ENCODE results near the gene IL16.

The IL16 gene

DNA sequence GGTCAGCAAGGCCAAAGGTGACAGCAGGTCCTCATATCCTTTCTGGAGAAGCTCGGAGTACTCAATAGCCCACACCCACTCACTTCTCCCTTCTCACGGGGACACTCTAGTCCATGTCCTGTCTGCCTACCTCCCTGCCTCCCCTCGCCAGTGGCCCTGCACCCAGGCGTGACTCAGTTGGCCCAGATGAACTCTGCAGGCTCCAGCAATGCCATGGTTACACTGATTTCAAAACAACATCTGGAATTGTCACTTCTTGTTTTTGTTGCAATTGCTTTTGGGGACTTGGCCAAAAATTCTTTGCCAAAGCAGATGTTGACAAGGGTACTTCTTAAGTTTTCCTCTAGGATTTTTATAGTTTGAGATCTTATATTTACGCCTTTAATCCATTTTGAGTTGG lies 13.0 kb downstream of the IL16 start:
- no peak for DNase-seq

DNA sequence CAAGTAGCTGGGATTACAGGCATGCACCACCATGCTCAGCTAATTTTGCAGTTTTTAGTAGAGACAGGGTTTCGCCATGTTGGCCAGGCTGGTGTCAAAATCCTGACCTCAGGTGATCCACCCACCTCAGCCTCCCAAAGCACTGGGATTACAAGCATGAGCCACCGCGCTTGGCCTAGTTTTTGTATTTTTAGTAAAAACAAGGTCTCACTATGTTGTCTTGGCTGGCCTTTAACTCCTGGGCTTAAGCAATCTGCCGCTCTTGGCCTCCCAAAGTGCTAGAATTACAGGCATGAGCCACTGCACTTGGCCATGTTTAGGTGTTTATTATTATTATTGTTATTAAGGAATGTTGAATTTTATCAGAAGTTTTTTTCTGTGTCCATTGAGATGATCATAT lies 14.7 kb downstream of the IL16 start:
- DNase-seq, result no peak

DNA sequence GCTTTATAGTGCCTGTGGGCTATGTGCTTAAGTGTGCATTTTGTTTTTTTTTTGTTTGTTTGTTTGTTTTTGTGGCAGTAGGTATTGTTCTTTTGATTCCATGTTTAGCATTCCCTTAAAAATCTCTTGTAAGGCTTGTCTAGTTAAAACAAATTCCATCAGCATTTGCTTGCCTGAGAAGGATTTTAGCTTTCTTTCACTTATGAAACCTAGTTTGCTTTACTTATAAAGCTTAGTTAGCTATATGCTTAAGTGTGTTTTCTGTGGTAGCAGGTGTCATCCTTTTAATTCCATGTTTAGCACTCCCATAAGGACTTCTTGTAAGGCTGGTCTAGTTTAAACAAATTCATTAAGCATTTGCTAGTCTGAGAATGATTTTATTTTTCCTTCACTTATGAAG lies 17.3 kb downstream of the IL16 start:
- no peak for DNase-seq

DNA sequence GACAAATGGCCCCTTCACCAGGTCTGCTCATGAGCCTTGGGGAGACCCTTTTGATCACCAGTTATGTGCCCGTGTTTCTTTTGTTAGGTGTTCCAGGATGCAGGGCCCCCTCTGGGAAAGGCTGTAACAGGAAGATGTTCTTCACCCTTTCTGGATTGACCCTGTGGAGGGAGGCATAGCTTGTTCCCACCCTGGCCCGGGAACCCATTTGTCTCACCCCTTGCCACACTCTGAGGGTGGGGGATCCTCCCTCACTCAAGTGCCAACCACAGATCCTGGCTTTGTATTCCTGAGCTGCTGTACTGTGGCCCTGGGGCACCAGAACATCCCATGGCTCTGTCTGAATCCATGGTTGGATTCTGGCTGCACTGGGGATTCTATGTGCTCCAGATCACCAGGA lies 18.9 kb downstream of the IL16 start:
- DNase-seq, result no peak

DNA sequence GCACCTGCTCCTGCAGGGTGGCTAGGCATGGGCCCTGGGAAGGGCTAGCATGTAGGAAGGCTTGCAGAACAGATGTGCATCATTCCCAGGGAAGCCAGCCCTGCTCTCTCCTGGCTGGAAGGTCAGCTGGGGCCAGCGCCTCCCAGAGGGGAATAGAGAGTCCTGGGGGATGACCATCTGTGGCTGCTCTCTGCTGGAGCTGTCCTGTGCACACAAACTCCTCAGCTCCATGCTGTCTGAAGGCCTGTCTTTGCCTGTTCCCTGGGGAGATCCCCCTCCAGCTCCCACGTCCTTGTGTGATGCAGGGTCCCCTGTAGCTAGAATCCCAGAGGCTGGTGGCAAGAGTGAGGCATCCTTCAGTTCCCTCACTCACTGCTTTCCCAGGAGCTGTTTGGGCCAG lies 19.3 kb downstream of the IL16 start:
- no peak for DNase-seq

DNA sequence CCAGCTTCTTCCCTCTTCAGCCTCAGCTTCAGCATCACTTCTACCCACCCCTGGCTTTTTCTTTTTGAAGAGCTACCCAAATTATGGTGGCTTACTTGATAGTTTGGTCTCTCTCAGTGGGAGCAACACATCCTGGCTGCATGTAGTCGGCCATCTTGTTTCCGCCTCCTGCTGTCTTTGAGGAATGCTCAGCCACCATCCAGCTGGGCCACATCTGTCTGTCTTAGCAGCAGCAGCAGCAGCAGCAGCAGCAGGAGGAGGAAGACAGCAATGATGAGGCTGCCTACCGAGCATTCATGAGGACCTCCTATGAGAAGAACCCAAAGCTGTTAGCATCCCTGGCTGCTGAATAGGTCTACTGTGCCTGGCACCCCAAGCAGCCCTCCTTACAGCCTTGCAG lies 19.7 kb downstream of the IL16 start:
- DNase-seq, result no peak

DNA sequence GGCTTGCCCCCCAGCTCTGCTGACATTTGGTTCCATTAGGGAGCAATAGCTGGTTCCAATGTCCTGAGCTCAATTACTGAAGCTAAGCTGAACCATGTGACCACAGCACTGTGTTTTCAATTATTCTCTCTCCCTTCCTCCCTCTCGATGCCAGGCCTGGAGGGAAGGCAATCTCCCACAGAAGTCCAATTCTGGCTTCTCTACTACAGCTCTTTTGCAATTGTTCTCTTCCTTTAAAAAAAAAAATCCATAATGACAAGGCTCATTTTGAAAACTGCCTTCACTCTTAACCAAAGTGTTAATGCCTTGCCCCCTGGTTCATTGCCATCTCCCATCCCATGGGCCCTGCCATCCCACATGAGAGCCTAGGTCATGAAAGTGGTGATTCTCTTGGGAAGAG lies 24.8 kb downstream of the IL16 start:
- DNase-seq, result no peak

DNA sequence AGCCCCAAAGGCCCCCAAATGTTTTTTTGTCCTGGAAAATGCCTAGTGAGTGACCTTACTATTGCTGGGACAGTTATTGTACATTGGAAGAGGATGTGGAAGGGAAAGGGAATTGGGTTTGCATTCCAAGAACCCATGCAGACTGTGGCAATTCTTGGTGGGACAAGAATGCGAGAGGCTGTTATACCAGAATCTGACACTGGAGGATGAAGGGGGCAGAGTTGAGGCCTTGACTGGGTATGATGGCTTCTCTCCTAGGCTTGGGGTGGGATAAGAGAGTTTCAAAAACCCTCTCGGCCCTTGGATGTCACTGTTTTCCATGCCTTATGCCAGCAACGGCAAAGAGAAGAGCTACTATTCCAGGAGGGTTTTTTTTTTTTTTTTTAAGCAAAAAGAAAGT lies 25.3 kb downstream of the IL16 start:
- DNase-seq, result no peak

DNA sequence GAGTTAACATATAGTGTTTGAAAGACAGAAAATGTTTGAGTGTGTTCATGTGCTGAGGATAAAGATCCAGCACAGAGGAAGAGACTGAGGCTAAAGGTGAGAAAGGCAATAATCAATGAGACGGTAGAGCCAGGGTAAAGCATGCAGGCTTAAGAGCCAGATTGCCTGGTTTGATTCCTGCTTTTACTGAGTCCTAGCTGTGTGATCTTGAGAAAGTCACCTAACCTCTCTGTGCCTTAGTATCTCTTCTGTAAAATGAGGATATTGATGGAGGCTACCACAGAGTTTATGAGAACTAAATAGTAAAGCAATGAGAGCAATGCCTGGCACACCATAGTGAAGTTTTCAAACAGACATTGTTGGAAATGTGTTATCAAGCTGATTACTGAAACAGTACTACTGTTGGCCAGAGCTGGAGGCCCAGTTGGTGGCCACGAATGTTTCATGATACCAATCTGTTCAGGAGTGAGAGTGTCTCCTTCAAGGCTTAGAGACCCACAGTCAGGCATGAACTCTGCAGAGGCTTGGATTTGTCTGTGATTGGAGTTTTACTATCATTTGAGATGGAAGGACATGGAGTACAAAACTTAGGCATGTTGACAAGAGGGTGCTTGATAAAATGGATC lies 26.8 kb downstream of the IL16 start:
- no peak for DNase-seq

DNA sequence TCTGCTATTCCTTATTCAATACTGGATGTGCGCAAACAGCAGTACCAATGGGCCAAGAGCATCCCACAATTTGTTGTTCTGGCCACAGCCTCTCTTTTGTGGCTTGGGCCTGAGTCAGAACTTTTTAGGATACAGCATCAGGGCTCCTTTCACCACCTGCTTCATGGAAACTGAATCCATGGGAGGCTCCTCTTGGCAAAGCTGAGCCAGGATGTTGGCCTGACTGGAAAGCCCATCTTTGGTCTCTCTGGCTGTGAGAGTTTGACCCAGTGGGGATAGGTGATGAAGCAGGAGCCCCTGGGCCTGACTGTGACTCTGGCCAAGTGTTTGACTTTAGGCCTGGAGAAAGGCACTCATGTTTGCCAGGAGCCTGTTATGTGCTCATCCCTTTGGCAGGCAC lies 27.6 kb downstream of the IL16 start:
- no peak for DNase-seq

DNA sequence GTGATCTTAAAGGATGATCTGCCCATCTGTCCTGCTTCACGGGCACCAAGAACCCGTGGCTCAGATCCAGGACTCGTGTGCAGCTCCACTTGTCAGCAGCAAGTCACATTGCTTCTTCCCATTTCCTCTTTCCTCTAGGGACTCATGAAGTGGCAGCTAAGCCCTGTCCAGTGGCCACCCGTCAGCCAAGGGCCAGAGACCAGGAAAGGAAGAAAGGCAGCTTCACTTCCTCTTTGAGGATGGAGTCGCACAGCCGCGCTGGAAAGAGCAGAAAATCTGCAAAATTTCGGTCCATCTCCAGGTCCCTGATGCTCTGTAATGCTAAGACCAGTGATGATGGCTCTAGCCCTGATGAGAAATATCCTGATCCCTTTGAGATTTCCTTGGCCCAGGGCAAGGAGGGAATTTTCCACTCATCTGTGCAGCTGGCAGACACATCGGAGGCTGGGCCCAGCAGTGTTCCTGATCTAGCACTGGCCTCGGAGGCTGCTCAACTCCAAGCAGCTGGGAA lies 28.5 kb downstream of the IL16 start:
- no peak for DNase-seq

DNA sequence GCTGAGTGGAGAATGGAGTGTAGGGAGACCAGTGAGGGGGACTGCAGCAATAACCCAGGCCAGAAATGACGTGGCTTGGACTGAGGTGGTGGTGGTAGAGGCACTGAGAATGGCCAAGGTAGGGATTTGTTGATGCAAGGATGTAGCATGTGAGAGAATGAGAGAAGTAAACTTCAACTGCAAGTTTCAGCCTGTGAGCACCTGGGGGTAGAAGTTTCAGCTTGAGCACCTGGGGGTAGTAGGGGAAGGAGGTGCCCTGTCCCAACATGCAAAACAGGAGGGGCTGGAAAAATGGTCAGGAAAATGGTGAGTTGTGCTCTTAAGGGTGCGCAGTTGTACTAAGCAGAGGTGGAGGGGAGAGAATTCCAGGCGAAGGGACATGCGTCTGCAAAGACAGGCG lies 31.0 kb downstream of the IL16 start:
- no peak for DNase-seq

DNA sequence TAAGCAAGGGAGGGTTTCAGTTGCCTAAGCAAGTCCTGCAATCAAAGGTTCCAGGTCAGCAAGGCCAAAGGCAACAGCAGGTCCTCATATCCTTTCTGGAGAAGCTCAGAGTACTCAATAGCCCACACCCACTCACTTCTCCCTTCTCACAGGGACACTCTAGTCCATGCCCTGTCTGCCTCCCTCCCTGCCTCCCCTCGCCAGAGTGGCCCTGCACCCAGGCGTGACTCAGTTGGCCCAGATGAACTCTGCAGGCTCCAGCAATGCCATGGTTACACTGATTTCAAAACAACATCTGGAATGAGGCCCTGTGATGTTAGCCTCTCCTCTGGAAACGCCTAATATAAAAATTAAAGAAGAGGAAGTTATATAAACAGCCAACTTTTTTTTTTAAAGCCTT lies 32.9 kb downstream of the IL16 start:
- DNase-seq, result no peak

DNA sequence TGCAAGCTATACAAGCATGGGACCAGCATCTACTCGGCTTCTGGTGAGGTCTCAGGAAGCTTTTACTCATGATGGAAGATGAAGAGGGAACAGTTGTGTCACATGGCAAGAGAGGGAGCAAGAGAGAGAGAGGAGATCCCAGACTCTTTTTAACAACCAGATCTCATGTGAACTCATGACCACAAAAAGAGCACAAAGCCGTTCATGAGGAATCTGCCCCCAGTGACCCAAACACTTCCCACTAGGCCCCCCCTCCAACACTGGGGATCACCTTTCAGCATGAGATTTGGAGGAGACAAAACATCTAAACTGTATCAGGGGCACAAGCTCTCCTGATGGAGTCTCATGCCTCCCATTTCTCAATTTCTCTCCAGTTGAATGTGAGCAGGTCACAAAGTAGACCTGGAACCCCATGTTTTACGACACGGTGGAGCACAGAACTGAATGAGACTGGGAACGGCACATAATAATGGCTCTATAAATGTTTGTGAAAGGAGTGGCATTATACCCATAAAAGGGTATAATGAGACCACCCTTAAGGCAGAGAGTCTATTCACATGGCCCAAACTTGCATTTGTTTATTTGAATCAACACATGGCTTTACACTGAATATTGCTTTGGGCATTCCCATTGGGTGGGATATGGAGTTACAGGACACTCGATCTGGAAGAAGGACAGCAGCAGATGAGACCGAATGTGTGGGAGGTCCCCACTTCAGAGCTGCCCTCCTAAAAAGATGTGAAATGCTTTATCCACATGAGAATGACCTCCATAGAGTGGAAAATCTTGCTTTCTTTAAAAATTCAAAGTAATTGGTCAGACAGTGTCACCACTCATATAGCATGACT lies 38.8 kb downstream of the IL16 start:
- no peak for DNase-seq

DNA sequence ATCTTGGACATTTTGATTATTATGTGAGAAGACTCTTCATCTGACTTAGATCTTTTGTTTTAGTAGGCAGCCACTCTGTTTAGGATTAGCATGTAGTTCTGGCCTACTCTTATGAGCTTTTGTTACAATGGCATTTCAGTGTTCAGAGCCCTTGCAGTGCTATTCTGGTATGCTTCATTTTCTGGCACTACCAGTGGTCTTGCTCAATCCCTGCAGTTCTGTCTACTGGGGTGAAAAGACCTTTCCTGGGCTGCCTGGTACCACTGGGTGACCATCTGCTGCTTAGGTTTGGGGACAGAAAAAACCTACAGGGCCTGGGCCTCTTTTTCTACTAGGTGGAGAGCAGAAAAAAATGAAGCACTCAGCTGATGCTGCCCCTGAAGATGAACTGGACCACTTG lies 42.5 kb downstream of the IL16 start:
- no peak for DNase-seq

DNA sequence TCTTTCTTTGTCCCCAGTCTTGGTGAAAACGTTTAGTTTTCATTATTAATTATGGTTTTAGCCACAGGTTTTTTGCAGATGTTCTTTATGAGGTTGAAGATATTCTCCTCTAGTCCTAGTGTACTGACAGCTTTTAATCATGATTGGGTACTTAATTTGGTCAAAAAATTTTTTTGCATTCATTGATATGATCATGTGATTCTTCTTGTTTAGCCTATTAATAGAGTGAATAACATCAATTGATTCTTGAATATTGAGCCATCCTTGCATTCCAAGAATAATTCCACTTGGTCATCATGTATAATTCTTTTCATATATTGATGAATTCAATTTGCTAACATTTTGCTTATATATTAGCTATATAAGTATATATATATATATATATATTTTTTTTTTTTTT lies 46.1 kb downstream of the IL16 start:
- no peak for DNase-seq

DNA sequence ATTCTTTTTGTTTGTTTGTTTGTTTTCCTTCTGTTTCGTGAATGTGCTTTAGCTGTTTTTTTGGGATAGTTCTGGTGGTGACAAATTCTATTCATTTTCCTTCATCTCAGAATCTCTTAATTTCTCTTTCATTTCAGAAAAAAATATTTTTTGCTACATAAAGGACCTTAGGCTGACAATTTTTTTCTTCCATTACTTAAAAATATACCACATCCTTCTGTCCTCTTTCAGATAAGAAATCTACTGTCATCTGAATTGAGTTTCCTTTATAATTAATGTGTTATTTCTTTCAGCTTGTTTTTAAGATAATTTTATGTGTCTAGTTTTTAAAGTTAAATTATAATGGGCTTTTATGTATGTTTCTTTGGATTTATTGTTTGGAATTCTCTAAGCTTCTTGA lies 47.6 kb downstream of the IL16 start:
- DNase-seq, result no peak

DNA sequence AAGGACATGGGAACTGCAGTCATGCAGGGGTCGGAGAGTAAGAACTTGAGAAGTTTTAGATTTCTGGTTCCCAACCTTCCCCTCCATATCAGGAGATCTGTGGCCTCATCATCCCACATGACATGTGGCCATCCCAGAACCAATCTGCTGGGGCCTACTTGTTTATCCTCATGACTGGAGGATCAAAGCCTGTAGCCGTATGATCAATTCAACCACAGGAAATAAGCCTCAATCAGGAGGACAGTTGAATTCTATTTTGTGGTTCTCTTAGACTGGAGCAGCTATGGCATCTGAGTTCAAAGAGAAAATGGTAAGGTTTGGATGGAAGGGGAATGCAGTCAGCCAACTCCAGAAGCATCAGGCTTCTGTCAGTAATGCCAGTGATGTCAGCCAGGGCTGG lies 57.2 kb downstream of the IL16 start:
- DNase-seq, result no peak

DNA sequence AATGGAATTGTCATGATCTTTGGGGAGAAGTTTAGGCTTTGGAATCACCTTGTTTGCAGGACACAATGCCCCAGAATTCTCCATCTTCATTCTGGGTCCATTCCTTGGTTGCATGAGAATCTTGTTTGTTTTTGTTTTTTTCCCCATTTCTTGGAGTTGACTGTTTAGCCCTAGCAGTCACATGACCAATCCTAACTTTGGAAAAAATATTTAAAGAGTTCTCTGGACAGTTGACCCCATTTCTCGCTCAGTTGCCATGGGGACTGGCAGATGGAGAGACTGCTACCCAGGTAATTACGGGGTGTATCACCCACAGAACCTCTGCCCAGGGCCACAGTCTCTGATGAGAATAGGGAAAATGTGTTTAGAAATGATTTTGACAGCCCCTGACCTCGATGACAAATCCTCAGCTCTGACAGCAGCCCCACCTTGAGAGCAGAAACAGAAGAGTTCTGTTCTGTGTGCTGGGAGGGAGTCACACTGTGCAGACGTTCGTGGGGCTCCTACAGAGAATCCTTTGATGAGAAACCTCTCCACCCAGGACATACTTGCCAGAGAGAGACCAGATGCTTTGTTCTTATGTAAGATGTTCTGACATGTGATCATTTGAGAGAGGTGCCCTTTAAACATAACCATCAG lies 57.7 kb downstream of the IL16 start:
- no peak for DNase-seq

DNA sequence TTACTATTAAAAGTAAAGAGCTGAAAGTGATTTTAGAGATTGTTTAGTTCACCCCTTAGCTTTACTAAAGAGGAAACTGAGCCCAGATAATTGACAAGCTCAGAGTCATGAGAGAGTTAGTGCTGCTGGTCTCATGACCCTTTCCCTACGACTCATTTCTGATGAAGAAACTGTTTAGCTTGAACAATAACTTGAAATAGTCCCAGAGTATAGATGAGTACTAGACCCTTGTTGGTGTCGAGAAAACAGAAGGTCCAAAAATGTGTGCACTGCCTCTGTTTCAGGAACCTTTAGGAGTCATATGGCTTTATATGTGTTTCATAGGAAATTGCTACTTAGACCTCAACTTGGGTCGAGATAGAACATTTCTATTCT lies 58.2 kb downstream of the IL16 start:
- no peak for DNase-seq

DNA sequence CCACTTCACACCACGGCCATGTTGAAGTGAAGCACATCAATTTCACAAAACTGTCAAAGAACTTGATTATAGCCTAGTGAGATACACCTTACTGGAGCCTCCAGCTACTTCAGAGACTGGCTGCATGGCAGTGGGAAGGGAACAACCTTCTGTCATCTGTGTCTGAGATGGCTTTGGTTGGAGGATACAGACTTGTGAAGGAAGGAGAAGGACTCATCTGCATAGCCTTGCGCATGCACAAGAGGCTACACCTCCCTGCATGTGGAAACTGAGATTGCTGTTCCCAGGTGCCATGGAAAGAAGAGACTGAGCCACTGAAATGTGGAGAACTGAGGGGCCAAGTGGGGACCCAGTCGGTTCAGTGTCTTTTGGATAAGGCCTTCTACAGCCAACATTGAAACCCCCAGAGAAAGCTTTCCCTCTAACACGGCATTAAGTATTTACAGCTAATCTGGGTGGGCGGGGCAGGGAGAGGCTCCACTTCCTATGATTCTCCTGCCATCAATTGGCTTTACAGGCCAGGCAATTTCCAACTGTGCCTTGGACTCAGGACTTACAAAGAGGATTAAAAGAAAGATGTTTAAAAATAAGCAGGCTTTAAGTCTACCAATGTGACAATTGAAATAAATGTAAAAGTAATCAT lies 58.8 kb downstream of the IL16 start:
- DNase-seq, result no peak

DNA sequence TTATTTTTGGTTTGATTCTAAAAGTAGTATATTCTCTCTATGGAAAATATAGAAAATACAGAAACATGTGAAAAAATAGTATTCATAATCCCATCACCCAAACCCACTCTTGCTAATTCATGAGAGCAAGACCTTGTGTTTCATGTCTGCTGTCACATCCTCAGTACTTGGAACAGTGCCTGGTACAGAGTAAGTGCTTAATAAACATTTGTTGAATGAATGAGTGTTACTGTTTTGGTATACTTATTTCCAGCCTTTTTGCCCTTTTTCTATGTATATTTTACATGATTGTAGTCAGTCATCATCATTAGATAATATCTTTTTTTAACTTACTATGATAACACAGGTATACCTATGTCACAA lies 59.3 kb downstream of the IL16 start:
- no peak for DNase-seq

DNA sequence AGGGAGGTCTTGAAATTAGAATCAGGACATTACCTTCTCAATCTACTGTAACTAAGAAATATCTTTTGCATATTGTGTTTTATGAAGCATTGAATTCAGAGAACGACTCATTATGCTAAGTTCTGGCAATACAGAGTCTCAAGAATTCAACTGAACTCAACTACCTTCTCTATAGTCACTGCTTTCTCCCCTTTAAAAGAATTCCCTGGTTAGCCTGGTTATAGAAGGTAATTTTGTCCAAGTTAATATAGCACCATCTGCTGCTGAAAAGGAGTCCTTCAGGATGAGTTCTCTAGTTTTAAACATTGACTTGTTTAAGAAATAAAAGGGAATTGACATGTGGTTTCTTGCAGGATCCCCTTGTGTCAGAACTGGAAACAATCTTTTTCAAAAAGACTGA lies 60.2 kb downstream of the IL16 start:
- DNase-seq, result no peak

DNA sequence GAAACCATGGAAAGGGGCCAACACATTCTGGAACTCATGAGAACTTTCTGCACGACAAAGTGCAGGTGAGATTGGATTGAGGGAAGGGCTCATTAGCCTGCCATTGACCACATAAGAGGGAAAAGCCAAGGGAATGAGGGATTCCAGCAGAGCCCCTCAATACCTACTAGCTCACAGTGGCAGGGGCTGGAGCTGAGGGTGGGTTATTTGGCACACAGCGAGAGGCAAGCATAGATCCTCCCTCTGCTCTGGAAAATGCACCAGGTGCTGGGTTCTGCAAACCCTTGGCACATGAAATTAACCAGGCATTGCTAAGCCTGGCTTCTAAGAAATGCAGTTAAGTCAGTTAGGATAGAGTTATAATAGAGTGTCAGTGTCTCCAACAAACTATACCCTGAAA lies 60.8 kb downstream of the IL16 start:
- DNase-seq, result no peak
